ENCODE data around the gene KAZN.

Gene KAZN

DNA sequence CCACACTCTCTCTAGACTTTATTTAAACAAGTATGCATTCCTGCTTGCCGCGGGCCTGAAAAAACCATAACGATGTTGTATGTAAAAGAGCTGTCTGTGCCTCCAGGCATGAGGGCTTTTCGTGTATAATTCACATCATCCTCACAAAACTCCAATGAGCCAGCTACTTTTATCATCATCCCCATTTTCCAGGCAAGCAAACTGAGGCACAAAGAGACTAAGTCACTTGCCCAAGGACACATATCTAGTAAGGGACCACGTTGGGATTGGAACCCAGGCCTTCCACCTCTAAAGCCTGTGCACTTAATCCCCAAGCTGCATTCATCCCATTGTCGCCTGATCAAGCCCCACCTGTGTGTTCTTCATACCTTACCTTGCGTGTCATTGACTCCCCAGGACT, 226.9 kb downstream of the KAZN start:
- no peak for DNase-seq (ENCODE audit: low read depth in 2 of 2)

DNA sequence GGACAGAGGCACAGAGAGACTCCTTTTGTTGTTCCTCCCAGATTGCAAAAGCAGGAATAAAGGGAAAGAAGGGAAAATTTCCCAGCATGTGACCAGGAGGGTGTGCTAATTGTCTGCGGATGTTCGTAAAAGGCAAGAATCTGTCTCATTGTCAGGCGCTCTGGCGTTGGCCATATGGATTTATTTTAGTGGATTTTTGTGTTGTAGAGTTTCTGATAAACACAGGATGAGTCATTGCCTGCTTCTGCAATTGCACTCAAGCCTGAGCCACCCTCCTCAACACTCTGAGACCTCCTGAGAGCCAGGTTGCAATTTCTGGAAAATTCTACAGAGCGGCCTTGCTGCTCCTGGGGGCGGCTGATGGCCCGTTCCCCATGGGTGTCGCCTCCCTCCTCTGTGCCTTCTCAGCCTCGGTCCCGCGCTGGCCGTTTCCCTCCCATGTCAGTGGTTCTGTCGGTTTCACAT, 227.7 kb downstream of the KAZN start:
- no peak for DNase-seq (ENCODE audit: low read depth in 2 of 2)

DNA sequence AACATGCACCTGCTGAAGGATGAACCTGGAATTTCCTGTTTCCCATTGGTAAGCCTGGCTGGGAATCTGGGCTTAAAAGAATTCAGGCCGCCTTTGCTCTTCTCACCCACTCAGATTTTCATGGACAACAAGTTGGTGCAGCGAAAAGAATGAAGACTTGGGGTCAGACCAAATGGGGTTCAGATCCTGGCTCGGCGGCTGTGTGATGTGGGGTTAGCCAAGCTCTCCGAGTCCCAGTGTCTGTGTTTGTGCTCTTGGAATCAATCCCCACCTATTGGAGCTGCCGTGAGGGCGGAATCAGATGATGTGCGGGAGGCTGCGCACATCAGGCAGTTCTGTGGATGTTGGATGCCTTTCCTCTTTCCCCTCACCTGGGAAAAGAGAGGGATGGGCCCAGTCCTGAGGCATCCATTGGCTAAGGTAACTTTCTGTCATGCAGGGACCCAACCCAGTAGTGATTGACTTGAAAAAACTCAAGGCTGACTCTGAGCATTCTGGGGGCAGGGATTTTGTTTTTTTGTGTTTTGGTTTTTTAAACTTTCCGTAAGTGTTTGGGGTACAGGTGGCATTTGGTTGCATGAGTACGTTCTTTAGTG, 228.3 kb downstream of the KAZN start:
- no peak for DNase-seq (ENCODE audit: low read depth in 2 of 2)

DNA sequence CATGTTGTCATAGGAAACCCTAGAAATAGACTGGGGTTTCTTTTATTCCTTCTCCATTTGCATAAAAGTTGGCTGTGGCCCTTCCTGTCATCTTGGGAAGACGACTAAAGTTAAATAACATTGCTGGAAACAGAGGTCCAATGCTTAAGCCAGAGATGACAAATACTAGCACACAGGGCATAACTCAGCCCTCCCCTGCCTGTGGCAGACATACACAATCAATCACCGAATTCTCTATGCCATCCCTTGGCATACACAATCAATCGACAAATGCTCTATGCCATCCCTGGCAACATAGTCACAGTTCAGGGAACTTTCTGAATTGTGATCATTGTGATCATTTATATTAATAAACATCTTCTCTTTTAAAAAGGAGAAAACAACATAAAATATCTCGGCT, 229.4 kb downstream of the KAZN start:
- DNase-seq (ENCODE audit: low read depth in 2 of 2), result no peak

DNA sequence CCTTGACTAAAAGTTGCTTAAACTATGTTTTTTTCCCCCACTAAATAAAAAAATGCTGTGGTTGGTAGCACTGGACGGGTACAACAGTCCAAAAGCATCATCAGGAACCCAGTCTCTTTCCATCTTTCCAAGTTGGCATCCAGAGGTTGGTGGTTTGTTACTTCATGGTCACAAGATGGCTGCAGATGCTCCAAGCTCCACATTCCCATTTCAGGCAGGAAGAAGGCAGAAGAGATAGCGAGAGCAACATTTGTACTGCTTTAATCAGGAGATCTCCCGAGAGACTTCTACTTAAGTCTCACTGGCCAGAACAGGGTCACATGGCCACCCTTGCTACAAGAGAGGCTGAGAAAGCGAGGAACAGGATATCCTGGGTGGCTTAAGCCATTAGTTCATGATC, 230.2 kb downstream of the KAZN start:
- no peak for DNase-seq (ENCODE audit: low read depth in 2 of 2)

DNA sequence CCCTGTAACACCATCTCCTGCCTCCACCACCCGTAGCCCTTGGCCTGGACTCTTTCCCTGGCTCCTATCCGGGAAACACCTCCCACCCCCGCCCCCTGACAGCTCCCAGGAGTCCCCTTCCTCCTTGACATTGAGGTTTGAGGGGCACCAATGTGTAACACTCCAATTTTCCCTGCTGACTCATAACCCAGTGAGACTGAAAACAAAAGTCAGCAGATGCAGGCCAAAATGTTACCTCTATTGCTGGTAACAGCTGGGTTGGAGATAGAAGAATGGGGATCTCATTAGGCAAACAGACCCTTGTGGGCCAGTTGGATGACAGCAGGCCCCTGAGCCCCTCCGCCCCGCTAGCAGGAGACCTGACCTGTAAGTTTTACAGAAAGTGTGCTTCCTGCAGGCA, 237.2 kb downstream of the KAZN start:
- no peak for DNase-seq (ENCODE audit: low read depth in 2 of 2)

DNA sequence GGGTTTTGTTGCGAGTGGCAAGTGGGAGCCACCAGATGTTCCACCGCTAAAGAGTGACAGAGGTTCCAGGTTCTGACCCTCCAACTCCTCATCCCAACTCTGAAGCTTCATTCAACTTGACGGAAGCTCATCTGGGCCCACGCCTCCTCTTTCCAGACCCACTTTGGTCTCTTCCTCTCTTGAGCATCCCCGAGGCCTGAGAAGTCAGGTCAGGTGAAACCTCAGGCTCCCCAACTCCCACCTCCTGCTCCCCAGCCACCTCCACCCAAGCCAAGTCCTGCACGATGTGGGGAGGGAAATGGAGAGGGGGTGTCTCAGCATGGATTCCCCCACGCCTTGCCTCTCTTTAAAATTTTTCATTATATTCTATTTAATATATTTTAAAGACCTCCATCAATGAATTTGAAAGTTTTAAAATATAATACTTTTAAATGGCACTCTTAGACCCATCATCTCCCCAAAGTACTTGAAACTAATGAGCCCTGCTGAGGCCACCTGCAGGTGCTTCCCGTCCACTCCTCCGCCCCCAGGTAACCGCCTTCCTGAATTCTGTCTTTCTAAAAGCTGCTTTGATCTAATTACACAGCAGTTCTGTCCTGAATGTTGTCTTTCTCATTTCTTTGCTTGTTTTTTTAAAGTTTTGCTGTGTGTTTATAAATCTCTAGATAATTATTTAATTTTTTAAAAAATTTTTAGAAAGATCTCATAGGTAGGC, 238.1 kb downstream of the KAZN start:
- no peak for DNase-seq (ENCODE audit: low read depth in 2 of 2)

DNA sequence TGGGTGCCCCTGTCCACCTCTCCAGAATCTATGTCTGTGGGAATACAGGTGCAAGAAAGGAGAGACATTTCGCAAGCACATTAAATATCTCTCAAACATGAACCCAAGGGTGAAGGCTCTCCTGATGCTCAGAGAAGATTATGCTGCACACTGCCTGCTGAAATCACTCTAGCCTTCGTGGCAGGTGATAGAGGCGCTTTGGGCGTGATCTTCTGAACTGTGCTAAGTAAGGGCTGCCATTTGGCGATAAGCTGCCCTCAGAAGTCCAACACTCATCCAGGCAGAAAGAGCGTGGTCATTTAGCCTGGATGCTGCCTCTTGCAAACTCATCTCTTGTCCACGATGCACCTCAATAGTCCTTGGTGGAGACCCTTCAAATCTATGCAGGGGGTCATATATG, 241.9 kb downstream of the KAZN start:
- no peak for DNase-seq (ENCODE audit: low read depth in 2 of 2)

DNA sequence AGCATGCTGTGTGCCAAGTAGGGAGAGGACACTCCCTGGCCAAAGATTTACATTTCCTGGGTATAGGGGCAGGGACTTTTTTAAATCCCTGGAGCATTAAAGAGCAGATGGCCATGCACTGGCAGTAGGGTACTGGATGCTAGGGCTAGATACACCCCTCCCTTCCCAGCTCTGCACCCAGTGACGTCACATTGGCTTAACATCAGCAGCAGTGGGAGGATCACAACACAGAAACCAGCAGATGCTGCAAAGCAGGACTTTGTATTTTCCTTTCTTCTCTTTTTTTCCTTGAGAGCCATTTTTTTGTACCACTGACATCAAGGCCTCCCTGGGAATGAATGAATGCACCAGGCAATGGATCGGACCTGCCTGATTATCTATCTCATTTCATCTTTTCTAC, 243.0 kb downstream of the KAZN start:
- DNase-seq (ENCODE audit: low read depth in 2 of 2), result no peak

DNA sequence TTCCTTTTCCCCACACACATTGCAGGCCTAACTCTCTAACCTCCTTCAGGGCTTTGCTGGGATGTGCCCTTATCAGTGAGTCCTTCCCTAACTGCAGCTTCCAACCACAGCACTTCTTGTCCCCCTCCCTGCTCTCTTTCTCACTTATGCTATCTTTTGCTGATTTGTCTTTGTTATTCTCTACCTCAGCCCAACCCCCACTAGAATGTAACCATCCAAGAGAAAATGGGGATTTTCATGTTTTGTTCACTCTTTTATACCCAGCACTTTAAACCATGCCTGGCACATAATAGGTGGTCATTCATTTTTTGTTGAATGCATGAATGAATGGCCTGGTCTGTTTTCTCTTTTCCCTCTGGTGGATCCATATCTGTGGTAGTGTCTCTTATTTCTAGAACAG, 243.5 kb downstream of the KAZN start:
- DNase-seq (ENCODE audit: low read depth in 2 of 2), result no peak

DNA sequence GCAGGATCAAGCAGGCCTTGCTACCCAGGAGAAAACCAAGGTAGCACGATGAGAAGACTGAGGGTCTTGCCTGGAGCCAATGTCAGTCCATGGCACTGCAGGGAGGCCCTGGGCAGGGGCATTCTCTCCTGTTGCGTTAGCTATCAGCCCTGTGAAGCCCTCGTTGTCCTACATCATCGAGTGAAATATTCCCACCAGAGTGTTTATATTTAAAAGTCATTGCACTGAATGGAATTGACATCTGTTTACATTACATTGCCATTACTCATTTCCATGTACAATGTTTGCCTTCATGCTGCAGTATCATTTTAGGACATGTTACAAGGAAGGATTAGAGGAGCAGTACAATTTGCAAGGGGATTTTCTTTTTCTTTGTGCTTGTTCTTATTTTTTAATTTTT, 243.9 kb downstream of the KAZN start:
- DNase-seq (ENCODE audit: low read depth in 2 of 2), result no peak

DNA sequence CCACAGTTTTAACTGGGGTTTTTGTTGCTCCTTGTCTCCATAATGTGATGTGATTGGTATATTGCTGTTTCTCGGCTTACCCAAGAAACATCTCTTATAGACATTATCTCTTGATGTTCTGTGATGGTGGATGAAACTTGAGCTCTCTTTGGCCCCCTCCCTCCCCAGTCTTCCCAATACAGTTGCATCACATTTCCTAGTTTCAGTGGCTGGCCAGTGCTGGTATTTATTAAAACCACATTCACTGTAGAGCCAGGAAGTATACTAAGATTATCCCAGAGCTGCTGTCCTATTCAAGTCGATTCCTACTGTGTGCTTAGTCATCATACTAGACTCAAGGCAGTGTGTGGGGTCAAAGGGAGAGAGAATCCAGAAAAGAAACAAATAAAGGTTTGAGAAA, 244.4 kb downstream of the KAZN start:
- no peak for DNase-seq (ENCODE audit: low read depth in 2 of 2)

DNA sequence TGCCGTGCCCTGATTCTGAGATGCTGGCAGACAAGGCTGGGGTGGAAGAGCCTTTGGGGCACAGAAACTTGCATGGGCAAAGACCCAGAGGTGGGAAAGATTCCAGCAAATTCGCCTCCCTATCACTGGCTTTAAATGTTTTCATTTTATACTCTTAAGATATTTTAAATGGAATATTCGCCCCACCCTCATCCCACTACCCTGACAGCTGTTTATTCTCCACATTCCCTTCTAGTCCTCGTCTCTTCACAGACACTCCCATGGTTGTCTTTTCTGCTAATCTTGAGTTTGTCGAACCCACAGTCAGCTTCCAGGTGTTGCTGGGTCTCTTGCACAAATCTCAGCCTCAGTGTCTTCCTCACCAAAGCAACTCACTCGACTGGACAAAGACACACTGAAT, 245.0 kb downstream of the KAZN start:
- DNase-seq (ENCODE audit: low read depth in 2 of 2), result no peak

DNA sequence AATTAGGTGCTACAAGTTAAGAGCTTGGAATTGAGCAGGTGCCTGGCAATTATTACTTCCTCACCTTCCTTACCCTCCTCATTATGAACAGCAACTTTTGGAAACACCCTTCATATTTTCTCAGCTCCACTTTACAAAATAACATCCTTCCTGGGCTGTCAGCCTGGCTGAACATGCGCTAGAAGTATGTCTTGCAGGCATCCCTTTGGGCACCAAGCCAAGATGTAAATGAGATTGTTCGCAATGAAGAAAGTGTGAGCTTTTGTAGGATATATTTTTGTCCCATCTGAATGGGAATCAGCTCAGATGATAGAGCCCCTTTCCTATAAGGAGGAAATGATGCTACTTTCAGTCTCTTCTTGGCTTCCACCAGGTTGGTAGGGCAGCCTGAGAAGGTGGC, 245.9 kb downstream of the KAZN start:
- DNase-seq (ENCODE audit: low read depth in 2 of 2), result no peak

DNA sequence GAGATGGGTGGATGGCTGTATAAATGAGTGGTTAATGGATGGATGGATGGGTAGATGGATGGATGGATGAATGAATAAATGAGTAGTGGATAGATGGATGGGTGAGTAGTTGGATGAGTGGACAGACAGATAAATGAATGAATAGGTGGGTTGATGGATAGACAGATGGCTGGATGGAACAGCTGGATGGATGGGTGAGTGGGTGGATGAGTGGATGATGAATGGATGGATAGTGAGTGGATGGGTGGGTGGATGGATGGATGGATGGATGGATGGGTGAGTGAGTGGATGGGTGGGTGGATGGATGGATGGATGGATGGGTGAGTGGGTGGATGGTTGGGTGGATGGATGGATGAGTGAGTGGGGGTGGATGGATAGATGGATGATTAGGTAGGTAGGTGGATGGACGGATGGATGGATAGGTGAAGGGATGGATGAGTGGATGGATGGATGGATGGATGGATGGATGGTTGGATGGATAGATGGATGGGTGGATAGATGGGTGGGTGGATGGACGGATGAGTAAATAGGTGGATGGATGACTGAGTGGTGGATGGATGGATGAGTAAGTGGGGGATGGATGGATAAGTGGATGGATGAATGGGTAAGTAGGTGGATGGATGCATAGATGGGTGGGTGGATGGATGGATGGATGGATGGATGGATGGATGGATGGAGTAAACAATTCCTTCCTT, 246.6 kb downstream of the KAZN start:
- DNase-seq (ENCODE audit: low read depth in 2 of 2), result no peak

DNA sequence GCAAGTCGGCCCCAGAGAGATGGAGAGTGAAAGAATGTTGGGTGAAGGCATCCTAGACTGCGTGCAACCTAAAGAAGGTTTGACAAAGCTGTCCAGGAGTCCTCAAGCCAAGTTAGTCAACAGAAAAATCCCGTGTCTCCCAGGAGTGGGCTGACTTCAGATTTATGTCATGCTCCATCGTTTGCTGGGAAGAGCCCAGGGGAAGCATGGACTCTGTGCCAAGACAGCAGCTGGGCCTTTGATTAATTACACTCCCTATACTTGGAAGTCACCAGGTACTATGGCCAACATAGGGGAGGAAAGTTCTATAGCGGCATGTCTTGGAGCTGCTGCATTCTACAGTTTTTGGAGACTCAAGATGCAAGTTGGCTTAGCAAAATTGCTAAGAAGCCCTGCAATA, 247.4 kb downstream of the KAZN start:
- DNase-seq (ENCODE audit: low read depth in 2 of 2), result no peak

DNA sequence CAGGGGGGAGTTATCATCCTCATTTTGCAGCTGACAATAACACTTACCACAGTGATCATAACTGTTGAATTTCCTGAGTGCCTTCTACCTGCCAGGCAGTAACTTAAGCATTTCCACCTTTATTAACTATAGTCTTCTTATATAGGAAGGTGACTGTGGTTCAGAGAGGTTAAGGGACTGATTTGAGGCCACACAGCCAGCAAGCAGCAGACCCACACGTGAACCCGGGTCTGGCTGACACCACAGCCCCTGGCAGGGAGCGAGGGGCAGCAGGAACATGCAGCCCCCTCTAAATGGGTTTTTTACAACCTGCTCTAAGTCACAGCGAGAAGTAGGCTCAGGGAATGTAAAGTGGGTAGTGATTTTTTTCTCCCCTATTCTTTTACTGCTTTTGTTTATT, 248.2 kb downstream of the KAZN start:
- DNase-seq (ENCODE audit: low read depth in 2 of 2), result no peak

DNA sequence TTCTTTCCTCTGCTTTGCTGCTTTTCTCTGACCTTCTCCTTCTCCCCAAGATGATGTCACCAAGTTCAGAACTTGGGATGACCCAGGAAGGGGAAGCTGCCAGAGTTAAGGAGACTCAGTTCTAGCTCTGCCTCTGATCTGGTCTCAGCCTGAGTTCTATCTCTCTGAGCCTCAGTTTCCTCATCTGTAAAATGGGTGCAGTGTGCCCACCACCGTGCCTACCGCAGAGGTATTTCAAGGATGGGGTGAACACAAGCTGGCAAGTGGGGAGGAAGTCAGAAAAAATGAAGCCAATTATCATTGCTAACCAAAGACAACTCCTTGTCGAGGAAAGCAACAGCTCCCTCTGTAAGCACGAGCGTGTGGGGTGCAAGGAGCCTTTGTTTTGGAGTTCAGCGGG, 249.7 kb downstream of the KAZN start:
- no peak for DNase-seq (ENCODE audit: low read depth in 2 of 2)

DNA sequence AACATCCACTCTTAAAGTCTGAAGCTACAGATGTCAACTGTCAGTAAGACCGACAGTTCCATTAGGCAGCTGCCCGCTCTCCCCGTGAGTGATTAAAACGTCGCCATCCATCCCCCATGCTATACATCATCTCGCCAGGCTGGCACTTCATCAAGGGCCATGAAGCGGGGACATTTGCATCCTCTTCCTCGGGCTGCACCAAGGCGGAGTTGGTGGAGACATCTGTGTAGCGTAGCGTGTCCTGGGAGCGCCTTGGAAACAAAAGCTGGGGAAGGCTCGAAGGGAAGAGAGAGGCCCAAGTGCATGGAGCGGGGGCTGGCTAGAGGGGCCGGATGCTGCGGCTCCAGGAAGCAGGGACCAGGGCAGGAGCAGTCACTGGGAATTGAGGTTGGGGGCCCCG, 250.1 kb downstream of the KAZN start:
- no peak for DNase-seq (ENCODE audit: low read depth in 2 of 2)

DNA sequence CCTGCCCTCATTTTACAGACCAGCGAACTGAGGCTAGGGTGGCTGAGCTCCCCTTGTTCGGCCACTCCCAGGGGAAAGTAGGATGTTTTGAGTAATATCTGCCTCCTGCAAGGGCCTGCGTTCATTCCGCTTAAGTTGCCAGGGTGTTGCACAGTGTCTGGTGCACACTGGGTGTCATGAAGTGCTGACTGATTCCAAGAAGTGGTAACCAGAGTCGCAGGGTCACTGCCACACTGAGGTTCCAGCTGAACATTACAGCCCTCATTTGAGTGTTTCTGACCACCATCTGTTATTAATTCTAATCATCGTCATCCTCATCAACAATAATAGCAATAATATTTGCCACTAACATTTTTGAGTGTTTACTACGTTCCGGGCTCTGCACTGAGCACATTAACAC, 250.6 kb downstream of the KAZN start:
- no peak for DNase-seq (ENCODE audit: low read depth in 2 of 2)

DNA sequence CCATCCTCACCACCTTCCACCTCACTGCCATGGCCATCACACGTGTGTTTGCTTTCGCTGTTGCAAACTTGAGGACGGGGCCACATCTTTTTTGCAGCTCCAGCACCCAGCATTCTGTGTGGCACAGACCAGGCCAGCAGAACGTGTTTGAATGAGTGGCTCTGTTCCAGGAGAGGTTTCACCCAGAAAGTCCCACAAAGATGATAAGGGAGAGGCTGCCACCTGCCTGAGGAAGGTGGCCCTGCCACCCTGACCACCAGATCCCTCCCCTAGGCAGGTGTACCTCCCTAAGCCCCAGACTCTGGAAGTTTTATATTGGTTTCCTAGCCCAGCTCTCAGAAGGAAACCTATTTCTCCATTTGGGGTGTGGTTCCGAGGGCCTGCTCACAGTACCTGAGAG, 252.1 kb downstream of the KAZN start:
- DNase-seq (ENCODE audit: low read depth in 2 of 2), result no peak

DNA sequence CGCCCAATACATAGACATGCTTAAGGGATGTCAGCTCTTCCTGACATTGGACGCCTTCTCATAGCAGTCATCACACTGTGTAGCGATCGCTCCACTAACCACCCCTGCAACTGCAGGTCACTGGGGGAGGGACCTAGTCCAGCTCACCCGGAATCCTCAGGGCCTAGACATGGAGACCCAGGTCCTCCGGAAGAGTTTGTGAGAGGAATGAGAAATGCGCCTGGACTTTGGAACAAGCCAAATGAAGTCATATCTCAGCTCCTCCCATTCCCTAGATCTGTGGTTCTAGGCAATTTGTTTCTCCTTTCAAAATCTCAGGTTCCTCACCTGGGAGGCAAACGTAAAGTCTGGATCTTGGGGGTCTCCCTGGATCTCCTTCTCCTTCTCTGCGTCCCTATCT, 253.3 kb downstream of the KAZN start:
- no peak for DNase-seq (ENCODE audit: low read depth in 2 of 2)

DNA sequence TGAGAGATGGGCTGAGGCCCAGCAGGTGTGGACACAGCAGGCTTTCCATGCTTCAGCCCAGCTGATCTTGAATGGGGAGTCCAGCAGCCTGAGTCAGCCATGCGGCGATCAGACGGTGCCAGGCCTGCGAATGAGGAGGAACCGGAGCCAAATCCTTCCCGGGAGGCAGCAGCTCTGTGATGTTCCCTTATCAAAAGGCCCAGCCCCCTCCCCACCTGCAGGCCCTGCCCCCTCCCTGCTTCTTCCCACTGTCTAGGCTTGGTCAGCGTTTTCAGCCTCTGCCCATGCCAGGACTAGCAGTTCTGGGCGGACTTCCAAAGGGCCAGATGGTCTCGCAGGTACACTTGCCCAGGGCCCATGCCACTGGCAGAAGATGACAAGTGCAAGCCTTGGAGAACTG, 253.8 kb downstream of the KAZN start:
- DNase-seq (ENCODE audit: low read depth in 2 of 2), result no peak

Measured in stimulated activated CD8-positive, alpha-beta memory T cell treated with anti-CD3 and anti-CD28 coated beads, Interleukin-2, amount 100 ng/mL, for 48 hours (primary cell).